Gastroesophageal sphincter (tissue), 3 donors: ENCODE results near the gene NEDD4L.

Source experiments
- CTCF ChIP-seq, 4 experiments: fragments of 200-600 bp in 2 of 4; fragments of 450-650 bp in 2 of 4; sonication (generic) in 1 of 4; IDR thresholded peaks; one replicate each; pipeline ENCODE4 v1.5.1; 2017 to 2019; ENCODE audit warnings: antibody characterized with exemption in 4 of 4, mild to moderate bottlenecking in 2 of 4, moderate library complexity in 2 of 4
- EP300 ChIP-seq: sonication (generic); formaldehyde crosslinking; IDR thresholded peaks from one replicate; pipeline ENCODE4 v1.6.1; 2017; ENCODE audit warnings: antibody characterized with exemption, mild to moderate bottlenecking
- POLR2AphosphoS5 ChIP-seq: sonication (generic); formaldehyde crosslinking; IDR thresholded peaks from one replicate; pipeline ENCODE4 v1.6.1; 2017; ENCODE audit warnings: antibody characterized with exemption

GRCh38 chr18:58311390-58311789, 267.4 kb downstream of the NEDD4L start:
- no peak for TF ChIP-seq CTCF (IDR thresholded peaks at IDR 0.05)
- no peak for TF ChIP-seq EP300
- TF ChIP-seq POLR2AphosphoS5: no peak
